Measurements from ENCODE around the gene RHBDL3.

The RHBDL3 gene

DNA sequence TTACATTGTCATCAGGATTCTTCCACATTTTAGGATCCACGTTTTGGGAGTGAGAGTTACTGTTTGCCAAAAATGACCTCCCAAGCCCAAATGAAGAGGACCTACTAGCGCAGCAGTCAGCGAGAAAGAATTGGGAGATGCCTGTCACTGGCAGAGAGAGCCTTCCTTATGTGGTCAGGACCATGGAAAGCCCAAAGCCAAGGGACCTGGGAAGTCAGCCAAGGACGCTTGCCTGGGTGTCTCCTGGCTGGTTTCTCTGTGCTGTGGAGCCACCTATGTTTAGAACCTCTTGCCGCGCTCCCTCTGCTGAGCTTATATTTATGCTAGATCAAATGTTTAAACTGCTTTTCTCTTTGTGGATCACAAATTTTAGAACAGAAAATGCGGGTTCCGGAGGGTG, 24.9 kb upstream of the RHBDL3 start:
- no peak for TF ChIP-seq CTCF (IDR thresholded peaks at IDR 0.05; ENCODE audit: insufficient read depth, low read depth, low read length, missing control alignments)
- no peak overlapping the region for H3K4me3 ChIP-seq (ENCODE audit: low read length)
- DNase-seq (ENCODE audit: low read depth): peak; percentile 15

- H3K4me3 ChIP-seq (ENCODE audit: low read length): no peak overlapping the region
- no peak for TF ChIP-seq CTCF (IDR thresholded peaks at IDR 0.05; ENCODE audit: insufficient read depth, low read depth, low read length, missing control alignments)
- DNase-seq (ENCODE audit: low read depth): no peak
Measured at GRCh38 chr17:32241640-32242039, 24.0 kb upstream of the RHBDL3 start.

DNA sequence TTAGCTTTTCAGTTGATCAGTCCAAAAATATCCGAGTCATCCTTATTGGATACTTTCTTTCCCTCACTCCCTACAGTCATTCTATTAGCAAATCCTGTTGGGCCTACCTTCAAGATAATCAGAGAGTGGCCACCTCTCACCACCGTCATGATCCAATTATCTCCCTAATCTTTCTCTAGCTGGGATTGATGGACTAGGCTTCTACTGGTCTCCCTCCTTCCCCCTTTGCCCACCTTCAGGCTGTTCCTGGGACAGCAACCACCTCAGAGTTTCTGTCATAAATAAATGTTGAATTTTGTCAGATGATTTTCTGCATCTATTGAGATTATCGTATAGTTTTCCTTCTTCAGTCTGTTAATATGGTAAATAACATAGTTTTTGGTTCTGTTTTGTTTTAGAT, 16.2 kb upstream of the RHBDL3 start:
- no peak for DNase-seq (ENCODE audit: low read depth)
- no peak overlapping the region for H3K4me3 ChIP-seq (ENCODE audit: low read length)
- no peak for TF ChIP-seq CTCF (IDR thresholded peaks at IDR 0.05; ENCODE audit: insufficient read depth, low read depth, low read length, missing control alignments)

GRCh38 chr17:32253117-32253611, 12.5 kb upstream of the RHBDL3 start:
- peak; percentile 99 for TF ChIP-seq CTCF (IDR thresholded peaks at IDR 0.05; ENCODE audit: insufficient read depth, low read depth, low read length, missing control alignments)
- H3K4me3 ChIP-seq (ENCODE audit: low read length): no peak overlapping the region
- peak; percentile 79 for DNase-seq (ENCODE audit: low read depth)

- no peak overlapping the region for H3K4me3 ChIP-seq (ENCODE audit: low read length)
- no peak for DNase-seq (ENCODE audit: low read depth)
- TF ChIP-seq CTCF (IDR thresholded peaks at IDR 0.05; ENCODE audit: insufficient read depth, low read depth, low read length, missing control alignments): no peak
Measured at GRCh38 chr17:32256012-32256700, 9.5 kb upstream of the RHBDL3 start.

DNA sequence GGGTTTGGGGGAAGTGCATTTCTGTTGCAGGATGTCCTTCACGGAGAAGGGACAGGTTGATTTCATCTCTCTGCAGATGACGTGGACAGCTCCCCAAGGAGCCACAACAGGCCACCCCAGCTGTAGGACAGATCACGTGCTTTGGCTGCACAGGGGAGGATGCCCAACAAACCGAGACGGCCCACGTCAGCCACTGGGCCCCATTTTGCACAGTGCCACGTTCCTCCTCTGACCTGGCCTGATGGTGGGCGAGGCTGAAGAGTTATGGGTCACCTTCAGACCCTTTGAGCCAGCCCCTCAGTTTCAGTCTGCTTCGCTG, 9.0 kb upstream of the RHBDL3 start:
- H3K4me3 ChIP-seq (ENCODE audit: low read length): no peak overlapping the region
- no peak for TF ChIP-seq CTCF (IDR thresholded peaks at IDR 0.05; ENCODE audit: insufficient read depth, low read depth, low read length, missing control alignments)
- no peak for DNase-seq (ENCODE audit: low read depth)

Measured in epithelial cell of esophagus (primary cell).